ENCODE results near the gene GABBR1. TPM values are rescaled to one million over a fixed set of nuclear protein-coding genes. Genes with fewer than 3 reads are reported as not detected.

The GABBR1 gene
- total RNA-seq, 1 donor from 2014 or later, result 14.1 TPM

GRCh38 chr6:29628419-29629281 lies 4.3 kb downstream of the GABBR1 start:
- Histone ChIP-seq H3K4me3 (ENCODE audit: low read depth, low read length) (peak overlapping the region; percentile 46), H3K27me3 (ENCODE audit: control insufficient read depth, insufficient read depth, low read length) (no peaks in the 10 kb centered on the region), H3K36me3 (ENCODE audit: control insufficient read depth, insufficient read depth, low read length) (no peaks in the 10 kb centered on the region)
- DNase-seq (ENCODE audit: low read depth), result no peak
- peak; percentile 92 for TF ChIP-seq CTCF (IDR thresholded peaks at IDR 0.05; ENCODE audit: insufficient read depth, low read length, poor library complexity, severe bottlenecking)

GRCh38 chr6:29627755-29628418 lies 5.1 kb downstream of the GABBR1 start:
- no peaks in the 10 kb centered on the region for H3K27me3 ChIP-seq (ENCODE audit: control insufficient read depth, insufficient read depth, low read length)
- H3K4me3 ChIP-seq (ENCODE audit: low read depth, low read length), result peak overlapping the region; percentile 46
- TF ChIP-seq CTCF (IDR thresholded peaks at IDR 0.05; ENCODE audit: insufficient read depth, low read length, poor library complexity, severe bottlenecking), result no peak
- H3K36me3 ChIP-seq (ENCODE audit: control insufficient read depth, insufficient read depth, low read length), result no peaks in the 10 kb centered on the region
- DNase-seq (ENCODE audit: low read depth), result no peak

GRCh38 chr6:29626948-29627754 lies 5.8 kb downstream of the GABBR1 start:
- no peaks in the 10 kb centered on the region for H3K36me3 ChIP-seq (ENCODE audit: control insufficient read depth, insufficient read depth, low read length)
- no peak for DNase-seq (ENCODE audit: low read depth)
- TF ChIP-seq CTCF (IDR thresholded peaks at IDR 0.05; ENCODE audit: insufficient read depth, low read length, poor library complexity, severe bottlenecking), result no peak
- no peaks in the 10 kb centered on the region for H3K27me3 ChIP-seq (ENCODE audit: control insufficient read depth, insufficient read depth, low read length)
- H3K4me3 ChIP-seq (ENCODE audit: low read depth, low read length), result peak overlapping the region; percentile 46

- TF ChIP-seq CTCF (IDR thresholded peaks at IDR 0.05; ENCODE audit: insufficient read depth, low read length, poor library complexity, severe bottlenecking), result no peak
- no peak for DNase-seq (ENCODE audit: low read depth)
- H3K36me3 ChIP-seq (ENCODE audit: control insufficient read depth, insufficient read depth, low read length), result no peaks in the 10 kb centered on the region
These were observed 7.5 kb downstream of the GABBR1 start for GRCh38 chr6:29625337-29625930.

GRCh38 chr6:29624520-29624961 lies 8.4 kb downstream of the GABBR1 start:
- DNase-seq (ENCODE audit: low read depth), result no peak
- Histone ChIP-seq H3K27me3 (ENCODE audit: control insufficient read depth, insufficient read depth, low read length) (no peaks in the 10 kb centered on the region), H3K4me3 (ENCODE audit: low read depth, low read length) (no peak overlapping the region), H3K36me3 (ENCODE audit: control insufficient read depth, insufficient read depth, low read length) (no peaks in the 10 kb centered on the region)
- TF ChIP-seq CTCF (IDR thresholded peaks at IDR 0.05; ENCODE audit: insufficient read depth, low read length, poor library complexity, severe bottlenecking), result no peak

More at GRCh38 chr6:29625337-29625930, 7.5 kb downstream of the GABBR1 start:
- H3K4me3 ChIP-seq (ENCODE audit: low read depth, low read length), result no peak overlapping the region
- H3K27me3 ChIP-seq (ENCODE audit: control insufficient read depth, insufficient read depth, low read length), result no peaks in the 10 kb centered on the region
